ENCODE data around the gene CDK14.
A peak's percentile ranks its signal among the peaks of the same experiment; 100 is the strongest.

The CDK14 gene

DNA sequence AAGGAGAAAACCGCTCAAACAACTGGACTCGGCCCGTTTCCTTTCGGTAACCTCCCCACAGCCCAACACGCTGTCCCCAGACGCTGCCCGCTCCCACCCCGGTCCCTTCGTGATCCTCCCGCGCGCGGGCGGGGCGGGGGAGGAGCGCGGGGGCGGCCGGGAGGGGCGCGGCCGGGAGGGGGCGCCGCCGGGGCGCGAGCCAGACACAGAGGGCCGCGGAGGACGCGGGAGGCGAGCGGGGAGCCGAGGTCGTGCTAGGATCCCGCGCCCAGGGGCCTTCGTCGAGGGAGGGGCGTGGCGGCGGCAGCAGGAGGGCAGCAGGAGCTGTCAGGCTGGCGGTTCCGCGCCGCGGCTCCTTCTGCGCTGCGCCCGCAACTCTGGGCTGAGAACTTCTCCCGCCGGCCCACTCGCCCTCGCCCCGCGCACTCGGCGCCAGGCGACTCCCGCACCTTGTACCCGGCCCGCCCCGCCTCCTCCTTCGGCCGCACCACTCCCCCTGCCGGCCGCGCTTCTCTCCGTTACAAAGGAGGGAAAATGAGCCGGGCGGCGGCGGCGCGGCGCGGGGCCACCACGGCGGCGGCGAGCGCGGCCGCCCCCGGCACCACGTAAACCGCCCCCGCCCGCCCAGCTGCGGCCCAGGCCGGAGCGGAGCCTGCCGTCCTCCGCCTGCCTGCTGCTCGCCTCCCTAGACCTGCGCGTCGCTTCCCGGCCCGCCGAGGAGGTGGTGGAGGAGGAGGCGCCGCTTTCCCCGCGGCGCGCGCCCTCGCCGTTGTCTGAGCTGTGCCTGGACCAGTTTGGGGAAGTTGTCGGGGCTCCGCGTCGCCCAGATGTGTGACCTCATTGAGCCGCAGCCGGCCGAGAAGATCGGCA is at the start of gene CDK14:
TSS of gene CDK14 (plus strand) at position 521 of the 870 bp plus-strand sequence. CDS start at position 828, 307 bp downstream.
- DNase-seq (ENCODE audit: extremely low read depth in 1 of 2, low read depth in 1 of 2) = peak in 1 of 2 donors; percentile 1

DNA sequence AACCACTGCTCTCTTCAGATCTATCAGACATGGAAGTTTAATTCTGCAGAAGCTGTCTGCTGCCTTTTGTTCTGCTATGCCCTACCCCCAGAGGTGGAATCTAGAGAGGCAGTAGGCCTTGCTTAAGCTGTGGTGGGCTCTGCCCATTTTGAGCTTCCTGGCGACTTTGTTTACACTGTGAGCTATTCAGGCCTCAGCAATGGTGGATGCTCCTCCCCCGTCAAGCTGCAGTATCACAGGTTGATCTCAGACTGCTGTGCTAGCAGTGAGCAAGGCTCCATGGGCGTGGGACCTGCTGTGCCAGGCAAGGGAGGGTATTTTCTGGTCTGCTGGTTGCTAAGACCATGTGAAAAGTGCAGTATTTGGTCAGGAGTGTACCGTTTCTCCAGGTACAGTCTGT is 45.1 kb upstream of the CDK14 start:
- no peak for DNase-seq (ENCODE audit: extremely low read depth in 1 of 2, low read depth in 1 of 2)

DNA sequence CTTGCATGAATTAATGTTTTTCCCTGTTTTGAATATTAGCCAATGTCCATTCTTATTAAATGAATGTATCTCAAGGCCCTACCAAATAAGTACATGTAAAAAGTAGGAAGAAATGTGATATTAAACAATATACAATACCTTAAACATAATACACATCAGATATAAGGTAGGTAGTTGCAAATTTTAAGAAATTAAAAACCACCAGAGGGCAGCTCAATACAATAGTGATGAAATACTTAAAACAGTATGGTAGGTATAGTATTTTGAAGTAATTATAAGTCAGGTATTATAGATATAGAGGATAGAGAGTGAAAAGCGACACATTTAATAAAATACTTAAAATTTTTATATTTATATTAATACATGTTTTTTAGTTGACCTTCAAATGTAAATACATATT is 43.6 kb upstream of the CDK14 start:
- DNase-seq (ENCODE audit: extremely low read depth in 1 of 2, low read depth in 1 of 2) = no peak

DNA sequence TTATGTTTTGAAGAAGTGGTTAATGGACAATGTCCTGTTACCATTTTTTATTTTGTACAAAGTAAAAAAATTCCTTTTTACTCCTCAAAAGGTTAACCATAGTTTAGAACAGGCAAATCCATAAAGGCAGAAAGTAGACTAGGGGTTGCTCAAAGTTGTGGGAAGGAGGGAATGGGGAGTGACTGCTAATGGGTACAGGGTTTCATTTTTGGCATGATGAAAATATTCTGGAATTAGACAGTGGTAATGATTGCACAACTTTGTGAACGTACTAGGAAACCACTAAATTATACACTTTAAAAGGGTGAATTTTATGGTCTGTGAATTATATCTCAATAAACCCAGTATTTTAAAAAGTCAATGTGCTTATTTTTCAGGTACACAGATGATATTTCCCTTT is 35.4 kb upstream of the CDK14 start:
- DNase-seq (ENCODE audit: extremely low read depth in 1 of 2, low read depth in 1 of 2) = no peak

DNA sequence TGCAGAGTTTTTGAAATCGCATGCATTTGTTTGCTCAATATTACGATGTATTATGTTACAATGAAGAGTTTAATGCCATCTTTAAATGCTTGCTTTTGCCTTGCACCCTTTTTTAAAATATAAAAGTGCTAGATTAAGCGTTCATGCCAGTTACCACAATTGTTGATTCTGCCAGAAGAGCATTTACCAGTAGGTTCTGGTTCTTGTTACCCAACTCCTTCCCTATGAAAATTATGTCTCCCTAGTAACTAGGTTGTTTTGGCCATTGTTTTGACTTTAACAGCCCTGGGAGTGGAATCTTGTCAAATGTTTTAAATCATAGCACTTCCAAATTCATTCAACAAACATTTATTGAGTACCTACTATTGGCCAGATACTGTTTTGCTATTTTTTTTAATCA is 32.8 kb upstream of the CDK14 start:
- DNase-seq (ENCODE audit: extremely low read depth in 1 of 2, low read depth in 1 of 2) = no peak

DNA sequence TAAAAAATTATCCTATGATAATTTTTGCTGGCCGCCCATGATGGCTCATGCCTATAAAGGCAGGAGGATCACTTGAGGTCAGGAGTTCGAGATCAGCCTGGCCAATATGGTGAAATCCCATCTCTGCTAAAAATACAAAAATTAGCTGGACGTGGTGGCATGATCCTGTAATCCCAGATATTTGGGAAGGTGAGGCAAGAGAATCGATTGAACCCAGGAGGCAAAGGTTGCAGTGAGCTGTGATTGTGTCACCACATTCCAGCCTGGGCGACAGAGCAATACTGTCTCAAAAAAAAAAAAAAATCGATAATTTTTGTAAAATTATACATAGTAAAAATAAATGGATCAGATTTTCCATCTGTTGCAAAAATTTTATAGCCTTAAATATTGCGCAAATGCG is 31.7 kb upstream of the CDK14 start:
- no peak for DNase-seq (ENCODE audit: extremely low read depth in 1 of 2, low read depth in 1 of 2)

DNA sequence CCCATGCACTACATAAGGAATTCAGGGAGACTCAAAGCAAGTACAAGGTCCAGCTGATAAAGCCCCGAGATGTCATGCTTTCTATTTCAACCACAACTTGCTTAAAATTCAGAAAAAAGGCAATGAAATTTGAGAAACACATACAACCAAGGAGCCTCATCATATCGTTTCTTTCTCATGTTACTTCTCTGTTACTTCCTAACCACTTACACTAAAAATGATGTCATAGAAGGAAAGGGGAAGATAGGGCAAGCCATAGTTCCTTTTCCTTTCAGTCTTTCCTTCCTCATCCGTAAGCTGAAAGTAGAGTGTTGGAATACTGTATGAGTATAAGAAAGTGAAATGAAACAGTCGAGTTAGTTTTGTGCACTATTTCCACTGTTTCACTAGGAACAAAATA is 27.9 kb upstream of the CDK14 start:
- DNase-seq (ENCODE audit: extremely low read depth in 1 of 2, low read depth in 1 of 2) = no peak

DNA sequence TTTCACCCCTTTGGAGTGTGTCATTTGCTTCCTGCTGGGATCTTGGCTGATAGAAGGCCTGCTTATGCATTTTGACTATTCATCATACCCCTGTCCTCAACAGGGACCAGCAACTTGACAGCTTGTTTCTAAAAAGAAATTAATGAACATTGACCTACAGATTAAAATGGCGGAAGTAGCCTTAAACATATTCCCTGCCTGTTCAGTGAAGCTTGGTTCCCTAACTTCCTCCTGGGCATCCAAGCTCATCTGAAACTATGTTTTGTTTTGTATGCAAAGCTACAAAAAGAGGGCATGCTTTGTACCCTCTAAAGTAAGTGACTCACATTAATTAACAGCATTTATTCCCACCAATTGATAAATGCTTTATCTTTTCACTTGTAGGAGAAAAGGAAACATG is 26.8 kb upstream of the CDK14 start:
- DNase-seq (ENCODE audit: extremely low read depth in 1 of 2, low read depth in 1 of 2) = no peak

DNA sequence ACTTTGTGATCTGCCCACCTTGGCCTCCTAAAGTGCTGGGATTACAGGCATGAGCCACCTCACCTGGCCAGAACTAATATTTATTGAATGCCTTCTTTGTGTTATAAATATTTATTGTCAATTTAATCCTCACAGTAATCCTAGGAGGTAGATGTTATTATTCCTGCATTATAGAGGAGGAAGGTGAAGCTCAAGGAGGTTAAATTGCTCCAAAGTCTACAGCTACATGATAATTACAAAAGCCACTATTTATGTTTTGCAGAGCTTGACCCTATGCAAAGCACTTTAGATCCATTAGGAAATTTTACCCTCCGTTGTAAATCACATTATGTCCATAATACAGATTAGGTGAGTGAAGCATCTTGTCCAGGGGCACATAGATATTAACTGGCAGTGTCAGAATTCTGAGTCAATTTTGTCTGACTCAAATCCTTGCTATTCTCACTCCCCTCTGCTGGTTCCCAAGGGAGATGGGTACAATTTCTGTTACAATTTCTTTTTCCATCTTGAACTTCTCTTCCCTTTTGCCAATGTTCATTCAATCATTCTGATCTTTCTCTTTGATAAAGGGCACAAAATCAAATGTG is 25.7 kb upstream of the CDK14 start:
- no peak for DNase-seq (ENCODE audit: extremely low read depth in 1 of 2, low read depth in 1 of 2)

DNA sequence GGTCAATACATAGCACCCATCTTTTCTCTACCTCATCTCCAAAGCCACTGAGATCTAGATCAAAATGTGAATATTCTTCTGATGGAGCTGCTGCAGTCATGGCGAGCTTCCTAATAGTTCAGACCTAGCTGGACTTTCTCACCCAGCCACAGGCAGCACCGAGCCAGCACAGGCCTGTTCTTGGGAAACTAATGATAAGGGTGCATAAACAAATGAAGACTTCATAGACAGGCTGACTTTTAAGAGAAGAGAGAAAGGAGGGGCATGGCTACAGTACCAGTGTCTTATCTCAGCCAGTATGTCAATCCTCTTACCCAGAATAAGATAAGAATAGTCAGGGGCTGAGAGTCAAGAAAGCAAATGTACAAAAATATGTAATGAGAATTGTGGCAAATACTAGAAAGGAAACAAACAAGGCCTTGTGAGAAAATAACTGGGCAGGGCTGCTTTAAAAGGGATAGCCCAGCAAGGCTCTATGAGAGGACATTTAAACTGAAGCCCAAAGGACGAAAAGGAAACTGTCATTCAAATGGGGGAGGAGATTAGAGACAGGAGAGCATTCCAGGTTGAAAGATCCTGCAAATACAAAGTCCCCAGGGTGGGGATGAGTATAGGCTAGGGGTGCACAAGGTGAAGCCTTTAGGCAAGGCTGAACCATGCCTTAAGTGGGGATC is 21.8 kb upstream of the CDK14 start:
- no peak for DNase-seq (ENCODE audit: extremely low read depth in 1 of 2, low read depth in 1 of 2)

DNA sequence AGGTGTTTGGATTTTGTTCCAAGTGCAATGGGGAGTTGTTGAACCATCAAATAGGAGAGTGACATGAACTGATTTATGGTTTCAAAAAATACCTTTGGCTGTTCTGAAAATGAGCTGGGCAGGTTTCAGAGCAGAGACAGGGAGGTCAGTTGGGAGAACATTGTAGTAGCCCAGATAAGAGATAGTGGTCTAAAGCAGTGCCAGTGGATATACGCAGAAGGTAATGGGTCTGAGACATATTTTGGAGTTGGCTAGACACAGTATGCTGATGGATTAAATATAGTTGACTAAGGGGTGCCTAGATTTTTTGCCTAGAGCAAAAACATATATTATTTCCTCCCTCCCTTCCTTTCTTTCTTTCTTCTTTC is 21.3 kb upstream of the CDK14 start:
- DNase-seq (ENCODE audit: extremely low read depth in 1 of 2, low read depth in 1 of 2) = no peak

DNA sequence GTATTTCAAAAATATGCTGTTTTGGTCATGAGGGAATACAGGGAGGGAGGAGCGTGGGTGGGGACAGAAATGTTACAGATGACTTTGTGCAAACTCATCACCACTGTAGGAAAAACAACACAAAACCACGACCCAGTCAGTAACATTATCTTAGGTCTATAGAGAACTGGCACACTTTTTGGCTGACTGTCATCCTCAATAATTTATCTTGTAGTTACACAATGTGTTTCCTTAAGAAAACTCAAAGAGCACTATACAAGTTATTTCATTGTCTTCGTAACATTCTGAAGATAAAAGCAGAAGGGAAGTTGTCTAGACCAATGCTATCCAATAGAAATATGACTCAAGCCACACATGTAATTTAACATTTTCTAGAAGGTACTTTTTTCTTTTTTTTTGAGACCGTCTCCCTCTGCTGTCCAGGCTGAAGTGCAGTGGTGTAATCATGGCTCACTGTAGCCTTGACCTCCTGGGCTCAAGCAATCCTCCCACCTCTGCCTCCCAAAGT is 16.9 kb upstream of the CDK14 start:
- no peak for DNase-seq (ENCODE audit: extremely low read depth in 1 of 2, low read depth in 1 of 2)

DNA sequence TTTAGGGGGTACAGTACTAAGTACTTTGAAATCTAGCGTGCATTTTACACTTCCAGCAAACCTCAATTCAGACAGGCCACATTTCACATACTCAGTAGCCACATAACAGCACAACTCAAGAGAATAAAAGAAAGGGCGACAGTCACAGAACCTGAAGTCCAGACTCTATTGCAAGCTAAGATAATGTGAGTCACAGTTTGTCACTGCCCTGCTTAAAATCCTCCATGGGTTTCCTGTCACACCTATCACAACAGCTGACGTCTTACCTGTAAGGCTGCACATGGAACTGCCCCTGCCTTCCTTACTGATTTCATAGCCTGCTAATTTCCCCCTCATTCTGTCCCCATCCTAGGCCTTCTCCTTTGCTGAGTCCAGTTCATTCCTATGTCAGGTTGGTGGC is 16.1 kb upstream of the CDK14 start:
- DNase-seq (ENCODE audit: extremely low read depth in 1 of 2, low read depth in 1 of 2) = no peak

DNA sequence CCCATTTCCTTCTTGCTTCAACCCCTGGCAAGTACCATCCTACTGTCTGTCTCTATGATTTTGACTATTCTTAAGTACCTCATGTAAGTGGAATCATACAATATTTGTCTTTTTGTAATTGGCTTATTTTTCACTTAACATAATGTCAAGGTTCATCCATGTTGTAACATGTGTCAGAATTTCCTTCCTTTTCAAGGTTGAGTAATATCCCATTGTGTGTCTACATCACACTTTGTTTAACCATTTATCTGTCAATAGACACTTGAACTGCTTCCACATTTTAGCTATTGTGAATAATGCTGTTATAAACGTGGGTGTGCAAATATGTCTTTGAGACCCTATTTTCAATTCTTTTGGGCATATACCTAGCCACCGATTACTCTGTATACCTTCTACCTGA is 14.0 kb upstream of the CDK14 start:
- no peak for DNase-seq (ENCODE audit: extremely low read depth in 1 of 2, low read depth in 1 of 2)

DNA sequence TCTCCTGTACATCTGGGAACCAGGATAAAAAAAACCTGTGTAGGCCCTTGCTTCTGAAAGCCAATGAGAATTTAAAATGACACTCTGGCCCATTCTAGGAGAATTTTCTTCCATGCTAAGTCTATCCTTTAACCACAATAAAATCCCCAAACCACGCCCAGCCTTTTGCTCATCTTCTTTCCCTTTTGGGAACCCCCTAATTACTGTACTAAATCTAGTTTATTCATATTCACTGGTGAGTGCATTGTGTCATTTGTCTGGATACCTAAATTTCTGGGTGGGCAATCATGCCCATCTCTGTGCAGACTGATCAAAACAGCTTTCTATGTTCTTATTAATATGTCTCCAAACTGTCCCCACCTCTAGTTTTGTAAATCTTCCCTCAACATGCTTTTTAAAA is 11.7 kb upstream of the CDK14 start:
- no peak for DNase-seq (ENCODE audit: extremely low read depth in 1 of 2, low read depth in 1 of 2)

DNA sequence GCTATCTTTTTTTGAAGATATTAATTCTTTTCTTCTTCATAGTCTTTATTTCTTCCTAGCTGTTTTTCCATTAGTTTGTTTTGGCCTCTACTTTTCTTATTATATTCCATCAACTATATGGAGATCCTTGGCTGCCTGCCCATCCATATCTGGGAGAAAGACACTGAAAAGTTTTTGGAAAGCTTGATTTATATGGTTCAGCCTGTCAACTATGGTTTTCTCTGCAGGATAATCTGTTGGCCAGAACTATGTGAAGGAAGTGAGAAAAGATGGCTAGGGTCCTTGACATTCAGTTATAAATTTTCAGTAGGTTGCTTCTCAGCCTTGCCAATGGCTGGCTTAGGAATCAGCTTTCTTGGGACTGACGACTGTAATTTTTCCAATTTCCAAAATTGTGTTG is 10.0 kb upstream of the CDK14 start:
- no peak for DNase-seq (ENCODE audit: extremely low read depth in 1 of 2, low read depth in 1 of 2)

DNA sequence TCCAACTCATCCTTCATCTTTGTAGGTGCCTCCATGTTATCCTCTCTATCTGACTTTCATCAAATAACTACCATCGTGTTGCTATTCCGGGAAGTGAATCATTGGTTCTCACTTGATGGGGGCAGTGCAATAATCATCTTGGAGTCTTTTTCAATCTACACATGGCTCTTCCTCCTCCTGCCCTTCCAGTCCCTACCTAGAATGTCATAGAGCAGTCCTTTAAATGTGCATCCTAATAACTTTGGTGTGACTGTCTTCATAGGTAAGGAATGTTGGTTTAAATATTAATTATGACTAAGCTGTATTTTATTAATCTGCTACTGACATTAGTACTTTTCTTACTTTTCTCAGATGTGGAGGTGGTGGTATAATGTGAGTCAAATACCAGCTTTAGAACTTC is 8.4 kb upstream of the CDK14 start:
- no peak for DNase-seq (ENCODE audit: extremely low read depth in 1 of 2, low read depth in 1 of 2)

DNA sequence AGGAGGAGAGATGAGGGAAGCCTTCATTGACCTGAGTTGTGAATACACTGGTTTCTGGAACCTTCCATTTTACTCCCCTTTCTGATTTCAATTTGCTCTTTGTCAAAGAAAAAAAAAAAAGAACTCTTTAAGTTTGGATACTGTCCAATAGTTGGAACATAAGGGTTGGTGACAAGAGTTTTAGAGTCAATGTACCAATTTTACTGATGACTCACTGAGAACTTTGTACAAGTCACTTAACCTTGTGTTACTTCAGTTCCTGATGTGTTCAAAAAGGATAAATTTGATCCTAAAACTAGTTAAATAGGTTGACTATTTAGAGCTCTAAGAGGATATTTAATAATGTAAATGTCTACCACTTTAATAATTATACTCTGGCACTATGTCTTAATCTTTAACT is 4.1 kb upstream of the CDK14 start:
- no peak for DNase-seq (ENCODE audit: extremely low read depth in 1 of 2, low read depth in 1 of 2)

DNA sequence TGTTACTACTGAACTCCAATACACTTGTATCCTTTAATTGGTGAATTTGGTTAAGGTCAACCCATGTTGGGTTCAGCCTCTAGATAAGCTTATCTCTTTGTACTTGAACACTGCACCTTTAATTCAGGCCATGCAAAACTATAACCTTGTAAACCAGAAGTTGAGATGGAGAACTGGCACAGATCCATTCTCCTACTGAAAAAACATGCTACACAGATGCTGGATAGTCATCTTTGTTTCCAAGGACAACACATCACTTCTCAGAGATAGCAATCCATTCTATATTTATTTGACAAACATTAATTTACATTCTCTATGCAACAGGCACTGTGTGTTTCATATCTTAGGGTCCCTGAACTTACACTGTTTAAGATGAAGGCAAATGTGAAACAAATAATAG is 2.9 kb upstream of the CDK14 start:
- no peak for DNase-seq (ENCODE audit: extremely low read depth in 1 of 2, low read depth in 1 of 2)

DNA sequence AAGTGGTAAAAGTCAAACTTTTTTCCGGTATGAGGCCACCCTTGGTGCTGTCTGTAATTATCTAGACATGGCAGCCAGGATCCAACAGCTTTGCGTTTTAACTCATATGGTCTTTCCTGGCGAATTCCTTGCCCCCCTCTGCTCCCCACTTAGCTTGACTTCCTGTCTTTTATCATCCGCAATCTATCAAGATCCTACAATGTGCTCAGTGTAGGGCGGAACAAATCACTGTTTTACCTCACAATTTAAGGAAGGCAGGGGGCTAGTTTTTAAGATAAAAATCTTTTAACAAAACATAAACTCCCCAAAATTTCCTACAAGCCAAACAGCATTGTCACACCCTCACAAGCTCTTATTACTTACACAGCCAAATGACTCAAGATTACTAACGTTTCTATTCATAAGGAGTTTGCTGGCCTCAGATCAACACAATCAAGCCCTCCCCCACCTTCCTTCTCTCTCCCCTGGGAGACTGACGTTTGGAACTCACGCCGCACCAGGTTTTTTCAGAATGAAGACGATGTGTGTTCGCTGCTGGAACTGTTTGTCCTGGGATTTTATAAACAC is 1.3 kb upstream of the CDK14 start:
- DNase-seq (ENCODE audit: extremely low read depth in 1 of 2, low read depth in 1 of 2) = no peak

DNA sequence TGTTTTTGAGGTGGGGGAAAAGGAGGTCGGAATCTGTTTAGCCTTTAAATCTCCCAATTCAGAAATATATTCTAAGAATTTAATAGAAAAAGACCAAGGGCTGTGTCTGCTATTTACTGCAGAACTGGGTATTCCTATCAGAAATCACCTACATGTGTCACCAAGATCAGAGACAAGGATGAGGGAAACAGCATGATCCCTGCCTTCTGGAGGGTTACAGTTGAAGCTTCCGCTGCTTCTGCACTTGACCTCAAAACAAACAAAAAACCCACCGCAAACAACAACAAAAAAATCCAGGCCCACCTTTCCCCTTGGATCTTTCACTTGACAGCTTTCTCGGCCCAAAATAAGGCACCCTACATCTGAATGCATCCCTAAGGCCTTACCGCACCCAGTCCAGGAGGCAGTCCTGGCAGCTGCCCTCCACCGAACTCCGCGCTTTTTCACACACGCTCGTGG is 750 bp upstream of the CDK14 start:
- no peak for DNase-seq (ENCODE audit: extremely low read depth in 1 of 2, low read depth in 1 of 2)

Measured in activated CD8-positive, alpha-beta memory T cell treated with anti-CD3 and anti-CD28 coated beads for 1 hour (primary cell).